CD4-positive, alpha-beta T cell (primary cell): ENCODE data around the gene THSD7B. TPM values are rescaled to one million over a fixed set of nuclear protein-coding genes. Genes with fewer than 3 reads are reported as not detected.

ENCODE experiments used
- ATAC-seq: fragments of 200-7000 bp; cut with Tn5 transposase; one replicate; pipeline ENCODE4 v1.10.0; 2022; ENCODE audit warnings: mild to moderate bottlenecking; ENCODE audit not compliant: poor library complexity
- CTCF ChIA-PET: fragments of 350-600 bp; sonication (Branson Sonifier 250); formaldehyde crosslinking; loops from one replicate; lab custom pipeline; 2021; ENCODE audit warnings: antibody characterized with exemption, inconsistent platforms; lab: Charles Lee
- POLR2A ChIA-PET: fragments of 350-600 bp; sonication (Branson Sonifier 250); formaldehyde crosslinking; loops from one replicate; lab custom pipeline; 2021; ENCODE audit warnings: antibody characterized with exemption, inconsistent platforms; lab: Charles Lee
- DNase-seq, 14 experiments: peaks; one replicate each; pipeline ENCODE4 v3.0.0-alpha.2; 2013 to 2020; ENCODE audit warnings: mixed read lengths in 2 of 14
- H3K27ac ChIP-seq, 2 donors: one replicate each; pipeline versions ENCODE4 v1.5.1 to v1.7.0; 2013; ENCODE audit warnings: low read length in 2 of 2, low read depth in 1 of 2, mild to moderate bottlenecking in 1 of 2
- H3K27me3 ChIP-seq, 2 experiments: 1 replicate in 1 of 2; 2 replicates in 1 of 2; pipeline versions ENCODE4 v1.6.1 to v1.7.0; 2013; ENCODE audit warnings: low read length in 2 of 2, control low read depth in 1 of 2, mild to moderate bottlenecking in 1 of 2, moderate library complexity in 1 of 2; ENCODE audit not compliant: insufficient read depth in 2 of 2, control insufficient read depth in 1 of 2
- H3K36me3 ChIP-seq: one replicate; pipeline ENCODE4 v1.6.1; 2013; ENCODE audit warnings: low read length, control low read depth; ENCODE audit not compliant: insufficient read depth
- H3K4me1 ChIP-seq: one replicate; pipeline ENCODE4 v1.6.1; 2013; ENCODE audit warnings: low read length, control low read depth; ENCODE audit not compliant: insufficient read depth
- H3K4me3 ChIP-seq: one replicate; pipeline ENCODE4 v1.5.1; 2013; ENCODE audit warnings: mild to moderate bottlenecking, low read length, moderate library complexity
- H3K9me3 ChIP-seq, 2 experiments: 1 replicate in 1 of 2; 2 replicates in 1 of 2; pipeline versions ENCODE4 v1.6.1 to v1.7.0; 2013; ENCODE audit warnings: low read length in 2 of 2, mild to moderate bottlenecking in 2 of 2, control low read depth in 1 of 2, moderate library complexity in 1 of 2; ENCODE audit not compliant: control insufficient read depth in 1 of 2, insufficient read depth in 1 of 2
- H3K27ac Mint-ChIP-seq: one replicate; pipeline ENCODE4 v1.8.0; 2020; ENCODE audit warnings: mixed read lengths
- H3K27me3 Mint-ChIP-seq: one replicate; pipeline ENCODE4 v1.8.0; 2021; ENCODE audit warnings: mixed read lengths
- H3K36me3 Mint-ChIP-seq: one replicate; pipeline ENCODE4 v1.8.0; 2021; ENCODE audit warnings: low read depth, mixed read lengths
- H3K4me1 Mint-ChIP-seq: one replicate; pipeline ENCODE4 v1.8.0; 2021; ENCODE audit warnings: low read depth, mixed read lengths
- H3K4me3 Mint-ChIP-seq: one replicate; pipeline ENCODE4 v1.8.0; 2020; ENCODE audit warnings: mild to moderate bottlenecking, mixed read lengths
- H3K9me3 Mint-ChIP-seq: one replicate; pipeline ENCODE4 v1.8.0; 2020; ENCODE audit warnings: mixed read lengths
- CTCF ChIP-seq: fragments of 200-600 bp; IDR thresholded peaks from one replicate; pipeline ENCODE4 v1.8.0; 2022; ENCODE audit warnings: antibody characterized with exemption, mild to moderate bottlenecking
- intact Hi-C, 2 experiments: fragments of 100-400 bp; cut with DNase I in 1 of 2; cut with micrococcal nuclease in 1 of 2; formaldehyde crosslinking; loops; one replicate each; pipeline versions ENCODE4 v1.15.1 to v1.9.0; 2023 to 2025; cut with DNase I, micrococcal nuclease
- total RNA-seq, 174 experiments: library from RNA in 2 of 174; stranded (reverse) in 2 of 174; gene quantifications; one replicate each; pipeline ENCODE4 v1.2.3 and lab custom pipeline; 2021 to 2026

Gene THSD7B
- total RNA-seq, 2 experiments from 2014 or later = not detected

- no peaks in the 10 kb centered on the region for H3K27me3 Mint-ChIP-seq
- ChIA-PET CTCF (no interaction called here), POLR2A (no interaction called here)
- TF ChIP-seq CTCF = no peak
- H3K4me1 Mint-ChIP-seq = no peaks in the 10 kb centered on the region
- intact Hi-C loops = no loop called here
- H3K9me3 Mint-ChIP-seq = peaks cover 9% of the 10 kb centered on the region
- no peaks in the 10 kb centered on the region for H3K36me3 Mint-ChIP-seq
- H3K9me3 ChIP-seq = peaks cover 0 to 3% of the 10 kb centered on the region in 2 experiments
- H3K27me3 ChIP-seq = no peaks in the 10 kb centered on the region
- no peak for ATAC-seq
- H3K4me1 ChIP-seq = no peaks in the 10 kb centered on the region
- H3K36me3 ChIP-seq = no peaks in the 10 kb centered on the region
- no peak overlapping the region for H3K4me3 ChIP-seq
- H3K4me3 Mint-ChIP-seq = no peak overlapping the region
- H3K27ac Mint-ChIP-seq = no peak overlapping the region
- no peak for DNase-seq
- H3K27ac ChIP-seq = no peak overlapping the region
Measured at GRCh38 chr2:137444970-137445369, 679.6 kb downstream of the THSD7B start.

GRCh38 chr2:137449454-137449853 is 684.1 kb downstream of the THSD7B start:
- Histone ChIP-seq H3K9me3 (peaks cover 0 to 3% of the 10 kb centered on the region in 2 experiments), H3K4me1 (no peaks in the 10 kb centered on the region), H3K27me3 (no peaks in the 10 kb centered on the region), H3K4me3 (no peak overlapping the region), H3K36me3 (no peaks in the 10 kb centered on the region), H3K27ac (no peak overlapping the region)
- Mint-ChIP-seq H3K36me3 (no peaks in the 10 kb centered on the region), H3K4me1 (no peaks in the 10 kb centered on the region), H3K4me3 (no peak overlapping the region), H3K9me3 (peaks cover 9% of the 10 kb centered on the region), H3K27me3 (no peaks in the 10 kb centered on the region), H3K27ac (no peak overlapping the region)
- DNase-seq (no peak), ATAC-seq (no peak)
- CTCF ChIA-PET = no interaction called here
- no peak for TF ChIP-seq CTCF
- intact Hi-C loops = no loop called here
- POLR2A ChIA-PET = no interaction called here

- Mint-ChIP-seq H3K36me3 (no peaks in the 10 kb centered on the region), H3K4me1 (no peaks in the 10 kb centered on the region), H3K27ac (no peak overlapping the region), H3K27me3 (no peaks in the 10 kb centered on the region), H3K4me3 (no peak overlapping the region), H3K9me3 (no peaks in the 10 kb centered on the region)
- TF ChIP-seq CTCF = no peak
- POLR2A ChIA-PET = no interaction called here
- no peak for DNase-seq
- no peaks in the 10 kb centered on the region for H3K4me1 ChIP-seq
- intact Hi-C loops = no loop called here
- ATAC-seq = no peak
- H3K36me3 ChIP-seq = no peaks in the 10 kb centered on the region
- H3K4me3 ChIP-seq = no peak overlapping the region
- H3K27me3 ChIP-seq = no peaks in the 10 kb centered on the region
- H3K27ac ChIP-seq = no peak overlapping the region
- CTCF ChIA-PET = interaction anchor here (1.0 kb wide), 1 partner anchor 12 kb away, joined by 3 read pairs; no protein-coding TSS in a partner anchor
- no peaks in the 10 kb centered on the region for H3K9me3 ChIP-seq
Measured at GRCh38 chr2:137454886-137455285, 689.5 kb downstream of the THSD7B start.
